ENCODE measurements around the gene TRIM61. TPM values are rescaled to one million over a fixed set of nuclear protein-coding genes. Genes with fewer than 3 reads are reported as not detected.
"Not testable (repeated sequence)": the region's sequence is repeated elsewhere in the genome, so short reads cannot be mapped to it uniquely, and the experiment has no call there.

TRIM61 gene
- total RNA-seq, 2 donors from 2014 or later, result 0.45 TPM; not detected in 1

DNA sequence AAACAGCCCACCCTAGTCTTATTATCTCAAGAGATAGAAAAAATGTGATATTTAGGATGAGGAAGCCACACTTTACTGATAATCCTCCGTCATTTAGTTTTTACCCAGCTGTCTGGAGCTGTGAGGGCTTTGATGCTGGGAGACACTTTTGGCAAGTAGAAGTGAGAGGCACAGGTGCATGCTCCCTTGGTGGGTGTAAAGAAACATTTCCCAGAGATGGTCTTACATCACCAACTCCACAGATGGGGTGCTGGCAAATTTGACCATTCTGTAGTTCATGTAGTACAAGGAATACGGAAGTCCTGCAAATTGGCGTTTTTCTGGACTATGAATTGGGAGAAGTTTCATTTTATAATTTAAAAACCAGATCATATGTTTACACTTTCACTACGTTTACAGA lies 28.5 kb downstream of the TRIM61 start:
- Mint-ChIP-seq H3K27ac (no peak overlapping the region), H3K36me3 (ENCODE audit: low read depth) (peaks cover 3% of the 10 kb centered on the region), H3K4me3 (no peak overlapping the region), H3K27me3 (peaks cover 75% of the 10 kb centered on the region), H3K4me1 (no peaks in the 10 kb centered on the region)
- no peaks in the 10 kb centered on the region for H3K9me3 ChIP-seq (ENCODE audit: control insufficient read depth, low read length, poor library complexity, severe bottlenecking)
- ATAC-seq, result no peak
- DNase-seq, result no peak

DNA sequence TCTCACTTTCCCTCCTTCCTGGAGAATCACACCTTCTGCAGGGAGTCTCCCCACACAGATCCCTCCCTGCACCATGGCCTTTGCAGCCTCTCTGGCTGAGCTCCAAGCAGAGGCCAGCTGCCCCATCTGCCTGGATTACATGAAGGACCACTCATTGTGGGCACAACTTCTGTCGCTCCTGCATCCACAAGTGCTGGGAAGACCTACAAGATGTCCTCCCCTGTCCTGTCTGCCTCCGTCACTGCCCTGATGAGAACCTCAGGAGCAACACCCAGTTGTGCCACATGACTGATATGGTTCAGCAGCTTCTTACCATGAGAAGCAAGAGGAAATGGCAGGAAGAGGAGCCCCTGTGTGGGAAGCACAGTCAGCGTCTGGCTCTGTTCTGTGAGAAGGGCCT lies 29.5 kb downstream of the TRIM61 start:
- ATAC-seq; H3K36me3 Mint-ChIP-seq (ENCODE audit: low read depth); H3K4me1 Mint-ChIP-seq; H3K4me3 Mint-ChIP-seq; H3K9me3 ChIP-seq (ENCODE audit: control insufficient read depth, low read length, poor library complexity, severe bottlenecking); H3K27ac Mint-ChIP-seq; DNase-seq: not testable (repeated sequence)
- peaks cover 81% of the 10 kb centered on the region for H3K27me3 Mint-ChIP-seq

DNA sequence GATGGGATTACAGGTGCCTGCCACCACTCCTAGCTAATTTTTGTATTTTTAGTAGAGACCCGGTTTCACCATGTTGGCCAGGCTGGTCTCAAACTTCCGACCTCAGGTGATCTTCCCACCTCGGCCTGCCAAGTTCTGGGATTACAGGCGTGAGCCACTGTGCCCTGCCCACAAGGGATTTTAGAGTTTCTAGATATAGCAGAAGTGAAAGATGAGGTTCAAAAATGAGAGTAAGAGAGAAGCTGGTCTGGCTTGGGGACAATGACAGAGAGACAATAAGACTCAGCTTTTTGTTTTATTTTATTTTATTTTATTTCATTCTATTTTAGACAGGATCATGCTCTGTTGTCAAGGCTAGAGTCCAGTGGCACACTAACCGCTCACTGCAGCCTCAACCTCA lies 30.6 kb downstream of the TRIM61 start:
- no peak overlapping the region for H3K27ac Mint-ChIP-seq
- peaks cover 3% of the 10 kb centered on the region for H3K36me3 Mint-ChIP-seq (ENCODE audit: low read depth)
- DNase-seq (no peak), ATAC-seq (no peak)
- no peaks in the 10 kb centered on the region for H3K4me1 Mint-ChIP-seq
- H3K4me3 Mint-ChIP-seq, result no peak overlapping the region
- H3K27me3 Mint-ChIP-seq, result peaks cover 69% of the 10 kb centered on the region
- H3K9me3 ChIP-seq (ENCODE audit: control insufficient read depth, low read length, poor library complexity, severe bottlenecking), result no peaks in the 10 kb centered on the region

DNA sequence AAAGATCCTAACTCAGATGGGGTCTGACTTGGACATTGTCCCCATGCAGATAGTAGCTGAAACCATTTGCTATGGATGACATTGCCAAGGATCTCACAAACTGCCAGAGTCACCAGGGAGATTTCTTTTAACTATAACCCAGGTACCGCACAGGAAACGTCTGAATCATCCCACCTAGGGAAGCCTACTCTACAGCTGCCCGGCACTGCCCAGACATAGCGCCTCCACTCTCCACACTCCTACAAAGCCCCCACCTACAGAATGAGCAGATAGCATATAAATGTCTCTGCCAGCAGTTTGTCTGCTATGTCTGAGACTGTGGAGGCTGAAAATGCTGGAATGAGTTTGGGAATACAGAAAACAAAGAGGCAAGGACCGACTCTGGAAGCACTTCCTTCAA lies 32.3 kb downstream of the TRIM61 start:
- Mint-ChIP-seq H3K27me3 (peaks cover 61% of the 10 kb centered on the region), H3K4me1 (no peaks in the 10 kb centered on the region), H3K36me3 (ENCODE audit: low read depth) (peaks cover 3% of the 10 kb centered on the region), H3K27ac (no peak overlapping the region), H3K4me3 (no peak overlapping the region)
- no peaks in the 10 kb centered on the region for H3K9me3 ChIP-seq (ENCODE audit: control insufficient read depth, low read length, poor library complexity, severe bottlenecking)
- ATAC-seq, result no peak
- DNase-seq, result no peak

DNA sequence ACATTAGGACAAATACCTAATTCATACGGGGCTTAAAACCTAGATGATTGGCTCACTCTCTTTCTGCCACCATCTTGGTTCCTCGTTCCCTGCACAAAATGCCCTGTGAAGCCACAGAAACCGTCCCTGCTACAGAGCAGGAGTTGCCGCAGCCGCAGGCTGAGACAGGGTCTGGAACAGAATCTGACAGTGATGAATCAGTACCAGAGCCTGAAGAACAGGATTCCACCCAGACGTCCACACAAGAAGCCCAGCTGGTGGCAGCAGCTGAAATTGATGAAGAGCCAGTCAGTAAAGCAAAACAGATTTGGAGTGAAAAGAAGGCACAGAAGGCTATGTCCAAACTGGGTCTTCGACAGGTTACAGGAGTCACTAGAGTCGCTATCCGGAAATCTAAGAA lies 34.3 kb downstream of the TRIM61 start:
- no peak overlapping the region for H3K27ac Mint-ChIP-seq
- no peaks in the 10 kb centered on the region for H3K4me1 Mint-ChIP-seq
- ATAC-seq (no peak), DNase-seq (no peak)
- H3K36me3 Mint-ChIP-seq (ENCODE audit: low read depth), result peaks cover 3% of the 10 kb centered on the region
- no peak overlapping the region for H3K4me3 Mint-ChIP-seq
- no peaks in the 10 kb centered on the region for H3K9me3 ChIP-seq (ENCODE audit: control insufficient read depth, low read length, poor library complexity, severe bottlenecking)
- peaks cover 50% of the 10 kb centered on the region for H3K27me3 Mint-ChIP-seq

DNA sequence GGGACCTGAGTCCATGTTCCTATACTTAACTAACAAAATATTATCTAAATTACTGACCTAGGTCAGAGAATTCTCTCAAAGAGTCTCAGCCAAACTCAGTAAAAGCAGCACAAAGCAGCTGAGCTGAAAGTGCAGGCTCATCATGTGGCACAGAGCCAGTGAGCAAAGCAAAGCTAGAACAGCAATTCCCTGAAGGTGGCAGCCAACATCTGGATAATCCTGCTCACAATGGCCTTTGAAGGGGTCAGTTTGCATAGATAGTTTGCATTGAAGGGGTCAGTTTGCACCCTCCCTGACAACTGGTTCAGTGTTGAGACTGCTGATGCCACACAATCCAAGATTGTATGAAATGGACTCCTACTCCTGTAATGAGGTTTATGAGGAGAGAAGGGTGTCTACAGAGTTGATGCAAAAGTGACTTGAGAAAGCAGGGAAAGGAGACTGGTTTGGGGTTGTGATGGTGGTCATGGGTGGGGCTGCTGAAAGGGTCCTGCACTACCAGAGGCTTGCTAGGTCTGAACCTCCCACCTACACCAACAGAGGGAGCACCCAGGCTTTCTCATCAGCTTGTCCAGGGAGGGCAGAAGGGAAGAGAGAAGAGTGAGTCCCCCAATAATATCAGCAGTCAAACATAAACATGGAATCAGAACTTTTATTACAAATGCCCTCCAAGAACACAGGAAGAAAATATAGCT lies 39.7 kb downstream of the TRIM61 start:
- no peaks in the 10 kb centered on the region for H3K4me1 Mint-ChIP-seq
- peaks cover 53% of the 10 kb centered on the region for H3K27me3 Mint-ChIP-seq
- no peak overlapping the region for H3K4me3 Mint-ChIP-seq
- no peak overlapping the region for H3K27ac Mint-ChIP-seq
- peaks cover 3% of the 10 kb centered on the region for H3K36me3 Mint-ChIP-seq (ENCODE audit: low read depth)
- ATAC-seq, result no peak
- H3K9me3 ChIP-seq (ENCODE audit: control insufficient read depth, low read length, poor library complexity, severe bottlenecking), result no peaks in the 10 kb centered on the region
- no peak for DNase-seq

DNA sequence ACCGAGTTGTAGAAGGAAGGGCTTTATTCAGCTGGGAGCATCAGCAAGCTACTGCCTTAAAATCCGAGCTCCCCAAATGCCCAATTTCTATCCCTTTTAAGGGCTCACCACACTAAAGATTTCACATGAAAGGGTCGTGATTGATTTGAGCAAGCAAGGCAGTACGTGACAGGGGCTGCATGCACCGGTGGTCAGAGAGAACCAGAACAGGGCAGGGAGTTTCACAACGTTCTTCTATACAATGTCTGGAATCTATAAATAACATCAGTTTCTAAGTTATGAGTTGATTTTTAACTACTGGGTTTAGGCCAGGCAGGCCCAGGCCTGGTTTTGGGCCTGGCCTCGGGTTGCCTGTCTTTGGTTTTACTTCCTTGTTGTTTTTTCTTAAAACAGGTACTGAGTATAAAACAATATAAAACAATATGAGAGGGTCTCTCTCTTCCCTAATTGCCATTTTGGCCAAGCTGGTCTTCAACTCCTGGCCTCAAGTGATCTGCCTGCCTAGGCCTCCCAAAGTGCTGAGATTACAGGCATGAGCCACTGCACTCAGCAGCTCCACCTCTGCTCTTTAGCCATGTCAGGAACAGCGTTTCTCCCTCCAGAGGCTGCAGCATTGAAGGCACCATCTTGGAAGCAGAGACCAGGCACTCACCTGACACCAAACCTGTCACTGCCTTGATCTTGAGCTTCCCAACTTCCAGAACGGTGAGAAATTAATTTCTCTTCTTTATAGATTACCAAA lies 41.4 kb downstream of the TRIM61 start:
- H3K36me3 Mint-ChIP-seq (ENCODE audit: low read depth); DNase-seq; ATAC-seq; H3K9me3 ChIP-seq (ENCODE audit: control insufficient read depth, low read length, poor library complexity, severe bottlenecking); H3K27ac Mint-ChIP-seq; H3K4me1 Mint-ChIP-seq; H3K4me3 Mint-ChIP-seq: not testable (repeated sequence)
- peaks cover 58% of the 10 kb centered on the region for H3K27me3 Mint-ChIP-seq

DNA sequence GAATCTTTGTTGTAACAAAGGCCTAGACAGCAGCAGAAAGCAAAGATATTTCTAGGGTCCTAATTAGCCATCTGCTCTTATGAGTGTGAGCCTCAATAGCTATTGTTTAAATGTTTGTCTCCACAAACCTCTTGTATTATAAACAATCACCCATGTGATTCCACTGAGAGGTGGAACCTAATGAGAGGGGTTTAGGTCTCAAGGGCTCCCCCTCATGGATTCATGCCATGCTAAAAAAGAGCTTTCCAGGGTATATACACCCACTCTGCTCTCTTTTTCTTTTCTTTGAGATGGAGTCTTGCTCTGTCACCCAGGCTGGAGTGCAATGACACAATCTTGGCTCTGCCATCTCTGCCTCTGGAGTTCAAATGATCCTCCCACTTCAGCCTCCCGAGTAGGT lies 42.1 kb downstream of the TRIM61 start:
- Mint-ChIP-seq H3K36me3 (ENCODE audit: low read depth) (peaks cover 3% of the 10 kb centered on the region), H3K4me3 (no peak overlapping the region), H3K27me3 (peaks cover 61% of the 10 kb centered on the region), H3K27ac (no peak overlapping the region), H3K4me1 (no peaks in the 10 kb centered on the region)
- H3K9me3 ChIP-seq (ENCODE audit: control insufficient read depth, low read length, poor library complexity, severe bottlenecking), result no peaks in the 10 kb centered on the region
- no peak for DNase-seq
- ATAC-seq, result no peak

DNA sequence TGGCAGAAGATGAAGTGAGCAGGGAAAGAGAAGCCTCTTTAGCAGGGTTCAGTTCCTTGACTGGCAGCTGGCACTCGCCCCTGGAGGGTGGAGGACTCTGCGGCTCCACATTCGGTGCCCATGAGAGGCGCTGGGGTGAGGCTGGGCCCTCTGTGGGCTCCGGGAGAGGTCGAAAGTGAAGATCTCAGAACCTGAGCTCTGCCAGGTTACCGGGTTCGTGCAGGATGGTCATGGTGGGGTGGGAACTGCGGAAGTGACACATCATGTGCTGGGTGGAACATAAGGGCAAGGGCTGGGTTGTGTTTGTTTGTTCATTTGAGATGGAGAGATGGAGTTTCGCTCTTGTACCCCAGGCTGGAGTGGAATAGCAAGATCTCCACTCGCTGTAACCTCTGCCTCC lies 44.2 kb downstream of the TRIM61 start:
- no peak overlapping the region for H3K4me3 Mint-ChIP-seq
- H3K27ac Mint-ChIP-seq, result no peak overlapping the region
- no peaks in the 10 kb centered on the region for H3K4me1 Mint-ChIP-seq
- H3K36me3 Mint-ChIP-seq (ENCODE audit: low read depth), result peaks cover 3% of the 10 kb centered on the region
- DNase-seq (no peak), ATAC-seq (no peak)
- peaks cover 68% of the 10 kb centered on the region for H3K27me3 Mint-ChIP-seq
- H3K9me3 ChIP-seq (ENCODE audit: control insufficient read depth, low read length, poor library complexity, severe bottlenecking), result no peaks in the 10 kb centered on the region

DNA sequence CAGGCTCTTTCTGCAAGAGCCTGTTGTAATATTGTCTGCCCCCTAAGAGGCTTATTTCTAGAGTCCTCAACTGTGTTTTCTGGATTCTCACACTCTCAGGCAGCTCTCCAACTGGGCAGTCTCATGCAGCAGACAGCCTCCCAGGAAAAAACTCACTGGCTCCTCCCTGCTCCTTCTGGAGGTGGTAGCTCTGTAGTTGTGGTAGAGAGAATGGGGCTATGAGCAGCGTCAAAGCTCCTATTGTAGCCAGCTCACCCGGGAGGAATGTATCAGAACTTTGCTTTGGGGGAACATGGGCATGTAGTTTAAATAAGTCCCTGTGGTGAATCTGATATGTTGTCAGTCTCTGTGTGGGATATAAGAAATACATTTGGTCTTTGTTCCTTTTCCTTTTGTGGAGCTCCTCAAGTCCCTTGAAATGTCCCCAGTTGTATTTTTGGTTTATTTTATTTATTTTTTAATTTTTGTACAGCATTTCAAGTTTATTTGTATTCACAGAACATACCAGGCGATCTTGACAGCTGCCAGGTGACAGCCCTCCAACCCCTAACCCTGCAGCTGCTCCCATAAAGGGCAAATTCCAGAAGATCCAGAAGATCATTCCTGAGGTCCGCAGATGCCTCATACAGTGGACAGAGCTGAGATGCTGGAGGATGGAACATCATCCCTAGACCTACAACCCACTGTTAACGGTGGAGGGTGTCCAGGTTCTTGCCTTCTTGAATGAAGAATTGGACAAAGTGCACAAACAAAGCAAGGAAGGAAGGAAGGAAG lies 45.7 kb downstream of the TRIM61 start:
- no peak overlapping the region for H3K27ac Mint-ChIP-seq
- H3K9me3 ChIP-seq (ENCODE audit: control insufficient read depth, low read length, poor library complexity, severe bottlenecking), result no peaks in the 10 kb centered on the region
- H3K4me3 Mint-ChIP-seq, result no peak overlapping the region
- no peak for DNase-seq
- no peaks in the 10 kb centered on the region for H3K36me3 Mint-ChIP-seq (ENCODE audit: low read depth)
- peaks cover 61% of the 10 kb centered on the region for H3K27me3 Mint-ChIP-seq
- no peak for ATAC-seq
- H3K4me1 Mint-ChIP-seq, result peaks cover 2% of the 10 kb centered on the region

DNA sequence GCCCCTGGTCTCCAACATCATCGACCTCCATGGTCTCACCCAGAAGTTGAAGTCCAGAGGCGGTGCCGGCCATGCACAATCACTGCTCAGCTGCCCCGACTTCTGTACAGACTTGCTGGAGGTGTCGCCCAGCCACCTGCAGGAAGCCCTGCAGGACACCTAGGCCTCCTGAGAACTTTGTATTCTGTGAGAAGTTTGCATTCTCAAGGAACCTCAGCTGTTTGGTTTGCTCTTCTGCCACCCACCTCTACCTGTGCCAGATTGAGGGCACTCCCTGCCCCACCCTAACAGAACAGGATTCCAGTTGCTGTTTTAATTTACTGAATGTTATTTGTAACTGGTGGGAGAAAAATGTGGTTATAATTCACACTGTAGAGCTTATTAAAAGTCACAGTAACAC lies 46.8 kb downstream of the TRIM61 start:
- no peaks in the 10 kb centered on the region for H3K9me3 ChIP-seq (ENCODE audit: control insufficient read depth, low read length, poor library complexity, severe bottlenecking)
- H3K36me3 Mint-ChIP-seq (ENCODE audit: low read depth), result no peaks in the 10 kb centered on the region
- DNase-seq, result no peak
- H3K27ac Mint-ChIP-seq, result no peak overlapping the region
- H3K27me3 Mint-ChIP-seq, result peaks cover 54% of the 10 kb centered on the region
- H3K4me3 Mint-ChIP-seq, result no peak overlapping the region
- ATAC-seq, result no peak
- peaks cover 2% of the 10 kb centered on the region for H3K4me1 Mint-ChIP-seq

DNA sequence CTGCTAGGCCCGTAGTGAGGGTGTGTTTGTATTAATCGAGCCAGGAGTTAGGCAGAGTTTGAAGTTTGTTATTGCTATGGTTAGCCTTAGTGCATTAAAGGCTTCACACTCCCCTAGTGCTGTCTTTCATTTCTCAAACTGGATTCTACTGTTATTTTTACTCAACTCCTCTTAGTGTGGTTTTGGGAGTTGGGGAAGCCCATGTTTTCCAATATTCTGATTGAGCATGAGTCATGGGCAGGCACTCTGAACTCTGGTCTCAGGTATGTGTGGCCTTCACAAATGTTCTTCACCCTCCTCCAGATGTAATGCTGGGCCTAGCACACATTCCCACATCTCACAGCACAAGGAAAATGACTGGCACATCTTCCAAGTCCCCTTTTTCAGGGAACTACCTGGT lies 50.4 kb downstream of the TRIM61 start:
- not testable (repeated sequence) for H3K4me1 Mint-ChIP-seq; H3K9me3 ChIP-seq (ENCODE audit: control insufficient read depth, low read length, poor library complexity, severe bottlenecking); H3K36me3 Mint-ChIP-seq (ENCODE audit: low read depth); ATAC-seq; DNase-seq; H3K4me3 Mint-ChIP-seq; H3K27ac Mint-ChIP-seq
- peaks cover 41% of the 10 kb centered on the region for H3K27me3 Mint-ChIP-seq

DNA sequence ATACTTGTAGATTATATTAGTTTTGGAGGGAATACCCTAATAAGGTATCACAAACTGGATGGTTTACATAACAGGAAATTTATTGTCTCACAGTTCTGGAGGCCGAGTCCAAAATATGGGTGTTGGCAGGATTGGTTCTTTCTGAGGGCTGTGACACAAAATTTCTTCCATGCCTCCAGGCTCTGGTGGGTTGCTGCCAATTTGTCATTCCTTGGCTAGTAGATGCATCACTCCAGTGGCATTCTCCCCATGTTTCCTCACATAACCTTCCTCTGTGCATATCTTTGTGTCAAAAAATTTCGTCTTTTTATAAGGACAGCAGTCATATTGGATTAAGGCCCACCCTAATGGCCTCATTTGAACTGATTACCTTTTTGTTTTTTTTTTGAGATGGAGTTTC lies 51.2 kb downstream of the TRIM61 start:
- Mint-ChIP-seq H3K4me1 (peaks cover 2% of the 10 kb centered on the region), H3K36me3 (ENCODE audit: low read depth) (no peaks in the 10 kb centered on the region), H3K4me3 (no peak overlapping the region), H3K27me3 (peaks cover 41% of the 10 kb centered on the region), H3K27ac (no peak overlapping the region)
- ATAC-seq (no peak), DNase-seq (no peak)
- no peaks in the 10 kb centered on the region for H3K9me3 ChIP-seq (ENCODE audit: control insufficient read depth, low read length, poor library complexity, severe bottlenecking)

Data from T-helper 17 cell (primary cell).